Measurements from ENCODE around the gene TYW1. TPM values are rescaled to one million over a fixed set of nuclear protein-coding genes. Genes with fewer than 3 reads are reported as not detected.
"Not testable (repeated sequence)": the region's sequence is repeated elsewhere in the genome, so short reads cannot be mapped to it uniquely, and the experiment has no call there.

The TYW1 gene
- total RNA-seq, 1 donor from 2014 or later: 23.1 TPM

- H3K4me3 Mint-ChIP-seq; H2AFZ ChIP-seq (replicated peaks); DNase-seq (ENCODE audit: low spot score); H3K4me2 ChIP-seq; H3K27me3 ChIP-seq; H3K27ac Mint-ChIP-seq; H3K9ac ChIP-seq; H3K27ac ChIP-seq; H3K9me3 ChIP-seq (ENCODE audit: low read depth); H3K36me3 Mint-ChIP-seq; H3K9me3 Mint-ChIP-seq; H3K4me1 Mint-ChIP-seq; H3K4me3 ChIP-seq; H3K36me3 ChIP-seq; H3F3A ChIP-seq (ENCODE audit: low read depth); H3K4me1 ChIP-seq; H3K79me2 ChIP-seq (ENCODE audit: low read depth); H3K27me3 Mint-ChIP-seq (ENCODE audit: insufficient read depth, low read depth); H4K20me1 ChIP-seq (ENCODE audit: low read depth): not testable (repeated sequence)
Observed at GRCh38 chr7:67134912-67135311, 138.3 kb downstream of the TYW1 start.

DNA sequence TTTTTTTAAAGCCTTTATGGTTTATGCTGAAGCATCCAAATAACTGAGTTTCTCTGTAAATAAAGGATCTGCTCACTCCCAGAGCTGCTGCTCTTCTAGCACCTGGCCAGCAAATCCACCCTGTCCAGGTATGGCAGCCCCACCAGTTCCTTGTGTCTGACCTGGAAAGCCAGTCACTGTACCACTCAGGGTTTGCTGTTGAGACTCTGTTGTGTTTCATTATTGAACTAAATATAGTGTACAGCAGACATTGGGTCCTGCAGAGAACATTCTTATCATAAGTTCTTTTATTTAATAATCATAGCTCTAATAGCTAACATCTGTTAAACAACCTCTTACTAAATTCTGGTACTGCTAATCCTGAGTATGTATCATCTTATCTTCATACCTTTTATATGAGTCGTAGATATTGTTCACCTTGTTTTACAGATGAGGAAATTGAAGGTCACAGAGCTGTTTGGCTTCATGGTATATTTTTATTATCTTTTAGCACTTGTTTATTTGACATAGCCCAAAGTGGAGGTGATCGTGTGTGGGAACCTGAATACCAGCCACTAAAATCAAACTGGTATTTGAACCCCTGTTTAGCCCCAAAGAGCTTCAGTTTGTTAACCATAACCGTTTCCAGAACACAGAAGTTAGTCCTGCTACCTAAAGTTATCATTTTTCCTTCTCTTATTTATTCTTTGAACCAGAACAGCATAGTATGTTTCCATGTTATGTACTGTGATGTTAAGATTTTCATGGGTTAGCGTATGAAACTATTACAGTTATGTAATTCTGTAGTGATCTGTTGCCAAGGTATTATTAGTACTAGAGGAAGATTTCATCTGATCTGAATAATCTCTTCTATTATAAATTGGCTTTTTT, 139.2 kb downstream of the TYW1 start:
- not testable (repeated sequence) for H3K4me2 ChIP-seq; H2AFZ ChIP-seq (replicated peaks); H3K36me3 ChIP-seq; H3K27me3 ChIP-seq; H3K27ac Mint-ChIP-seq; H3K79me2 ChIP-seq (ENCODE audit: low read depth); H3K27ac ChIP-seq; H3K4me1 Mint-ChIP-seq; H3F3A ChIP-seq (ENCODE audit: low read depth); H3K4me3 Mint-ChIP-seq; H3K27me3 Mint-ChIP-seq (ENCODE audit: insufficient read depth, low read depth); H3K9me3 ChIP-seq (ENCODE audit: low read depth); H4K20me1 ChIP-seq (ENCODE audit: low read depth); H3K4me1 ChIP-seq; H3K36me3 Mint-ChIP-seq; H3K9ac ChIP-seq; H3K4me3 ChIP-seq; H3K9me3 Mint-ChIP-seq; DNase-seq (ENCODE audit: low spot score)

DNA sequence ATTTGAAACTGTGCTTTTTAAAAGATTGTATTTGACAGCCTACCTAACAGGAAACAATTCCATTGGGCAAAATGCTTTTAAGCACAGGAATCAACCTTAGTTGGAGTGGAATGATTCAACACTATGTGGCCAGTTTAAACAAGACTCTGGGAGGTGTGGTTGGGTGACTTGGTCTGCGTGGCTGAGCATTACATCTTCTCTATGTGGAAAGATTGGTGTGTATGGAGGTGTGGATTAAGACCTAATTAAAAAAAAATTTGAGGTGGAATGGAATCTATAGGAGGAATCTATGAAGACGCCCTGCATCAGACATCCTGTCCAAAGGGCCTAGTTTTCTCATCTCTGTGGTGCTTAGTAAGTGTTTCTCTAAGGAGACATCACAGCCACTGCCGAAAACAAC, 140.9 kb downstream of the TYW1 start:
- H3K27me3 Mint-ChIP-seq (ENCODE audit: insufficient read depth, low read depth); H3K27ac Mint-ChIP-seq; H4K20me1 ChIP-seq (ENCODE audit: low read depth); H3F3A ChIP-seq (ENCODE audit: low read depth); H3K4me1 Mint-ChIP-seq; H3K9me3 ChIP-seq (ENCODE audit: low read depth); H3K4me1 ChIP-seq; H3K4me2 ChIP-seq; H2AFZ ChIP-seq (replicated peaks); H3K79me2 ChIP-seq (ENCODE audit: low read depth); H3K4me3 ChIP-seq; H3K36me3 ChIP-seq; H3K27ac ChIP-seq; DNase-seq (ENCODE audit: low spot score); H3K36me3 Mint-ChIP-seq; H3K4me3 Mint-ChIP-seq; H3K9ac ChIP-seq; H3K27me3 ChIP-seq; H3K9me3 Mint-ChIP-seq: not testable (repeated sequence)

GRCh38 chr7:67139876-67140275, 143.2 kb downstream of the TYW1 start:
- not testable (repeated sequence) for H3F3A ChIP-seq (ENCODE audit: low read depth); H3K9ac ChIP-seq; H3K36me3 Mint-ChIP-seq; H3K4me1 Mint-ChIP-seq; H3K27ac ChIP-seq; H3K4me2 ChIP-seq; H3K27ac Mint-ChIP-seq; H3K4me1 ChIP-seq; DNase-seq (ENCODE audit: low spot score); H3K27me3 ChIP-seq; H3K9me3 Mint-ChIP-seq; H3K4me3 Mint-ChIP-seq; H3K27me3 Mint-ChIP-seq (ENCODE audit: insufficient read depth, low read depth); H4K20me1 ChIP-seq (ENCODE audit: low read depth); H2AFZ ChIP-seq (replicated peaks); H3K4me3 ChIP-seq; H3K36me3 ChIP-seq; H3K79me2 ChIP-seq (ENCODE audit: low read depth); H3K9me3 ChIP-seq (ENCODE audit: low read depth)

DNA sequence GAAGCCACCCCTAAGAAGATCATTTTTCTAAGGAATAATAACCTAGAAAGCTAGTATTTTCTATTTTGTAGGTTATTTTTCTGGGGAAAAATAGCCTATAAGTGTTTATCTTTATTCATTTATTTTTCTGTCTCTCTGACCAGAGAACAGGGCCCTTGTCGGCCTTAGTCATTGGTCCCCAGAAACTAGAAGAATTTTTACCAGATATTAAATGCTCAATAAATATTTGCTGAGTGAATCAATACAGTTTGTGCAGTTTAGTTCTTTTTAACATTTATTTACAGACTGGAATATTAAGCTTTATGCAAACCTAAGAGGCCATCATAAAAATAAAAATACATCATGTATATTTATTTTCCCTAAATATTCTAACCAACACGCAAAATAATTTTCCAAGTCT, 144.4 kb downstream of the TYW1 start:
- H3K9ac ChIP-seq; H3F3A ChIP-seq (ENCODE audit: low read depth); H3K9me3 ChIP-seq (ENCODE audit: low read depth); H3K79me2 ChIP-seq (ENCODE audit: low read depth); H3K27me3 Mint-ChIP-seq (ENCODE audit: insufficient read depth, low read depth); H3K36me3 Mint-ChIP-seq; H3K27ac ChIP-seq; H3K4me3 ChIP-seq; H3K27ac Mint-ChIP-seq; H3K27me3 ChIP-seq; H2AFZ ChIP-seq (replicated peaks); H3K4me3 Mint-ChIP-seq; H3K4me1 ChIP-seq; H3K36me3 ChIP-seq; H4K20me1 ChIP-seq (ENCODE audit: low read depth); DNase-seq (ENCODE audit: low spot score); H3K9me3 Mint-ChIP-seq; H3K4me1 Mint-ChIP-seq; H3K4me2 ChIP-seq: not testable (repeated sequence)

- not testable (repeated sequence) for H3F3A ChIP-seq (ENCODE audit: low read depth); H3K9me3 ChIP-seq (ENCODE audit: low read depth); H3K4me1 ChIP-seq; H3K27me3 Mint-ChIP-seq (ENCODE audit: insufficient read depth, low read depth); DNase-seq (ENCODE audit: low spot score); H3K9ac ChIP-seq; H3K4me3 ChIP-seq; H4K20me1 ChIP-seq (ENCODE audit: low read depth); H3K36me3 ChIP-seq; H3K79me2 ChIP-seq (ENCODE audit: low read depth); H3K27ac ChIP-seq; H3K4me2 ChIP-seq; H3K4me1 Mint-ChIP-seq; H3K27me3 ChIP-seq; H3K4me3 Mint-ChIP-seq; H3K36me3 Mint-ChIP-seq; H2AFZ ChIP-seq (replicated peaks); H3K27ac Mint-ChIP-seq; H3K9me3 Mint-ChIP-seq
Observed at GRCh38 chr7:67143091-67143786, 146.6 kb downstream of the TYW1 start.

DNA sequence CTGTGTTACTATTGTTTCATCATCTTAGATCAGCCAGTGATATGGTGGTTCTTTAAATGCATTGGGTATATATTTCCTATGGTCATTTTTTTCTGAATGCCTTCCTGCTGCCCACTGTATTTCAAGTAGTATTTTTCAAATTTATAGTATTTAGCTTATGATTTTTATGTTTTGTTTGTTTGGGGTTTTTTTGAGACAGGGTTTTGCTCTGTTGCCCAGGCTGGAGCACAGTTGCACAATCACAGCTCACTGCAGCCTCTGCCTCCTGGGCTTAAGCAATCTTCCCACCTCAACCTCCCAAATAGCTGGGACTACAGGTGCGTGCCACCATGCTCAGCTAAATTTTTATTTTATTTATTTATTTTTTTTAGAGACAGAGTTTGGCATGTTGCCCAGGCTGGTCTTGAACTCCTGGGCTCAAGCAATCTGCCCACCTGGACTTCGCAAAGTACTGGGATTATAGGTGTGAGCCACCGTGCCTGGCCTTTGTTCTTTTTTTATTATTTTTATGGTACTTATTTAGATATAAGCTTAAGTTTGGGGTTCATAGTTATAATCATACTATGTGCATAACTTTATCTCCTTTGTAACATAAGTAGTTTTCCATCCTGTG, 149.1 kb downstream of the TYW1 start:
- H3K27me3 ChIP-seq; H3K79me2 ChIP-seq (ENCODE audit: low read depth); H3F3A ChIP-seq (ENCODE audit: low read depth); H3K36me3 ChIP-seq; H3K27ac ChIP-seq; H4K20me1 ChIP-seq (ENCODE audit: low read depth); H3K9me3 Mint-ChIP-seq; H2AFZ ChIP-seq (replicated peaks); H3K9me3 ChIP-seq (ENCODE audit: low read depth); H3K27me3 Mint-ChIP-seq (ENCODE audit: insufficient read depth, low read depth); H3K36me3 Mint-ChIP-seq; H3K4me2 ChIP-seq; H3K4me1 Mint-ChIP-seq; DNase-seq (ENCODE audit: low spot score); H3K4me3 Mint-ChIP-seq; H3K9ac ChIP-seq; H3K4me3 ChIP-seq; H3K27ac Mint-ChIP-seq; H3K4me1 ChIP-seq: not testable (repeated sequence)

DNA sequence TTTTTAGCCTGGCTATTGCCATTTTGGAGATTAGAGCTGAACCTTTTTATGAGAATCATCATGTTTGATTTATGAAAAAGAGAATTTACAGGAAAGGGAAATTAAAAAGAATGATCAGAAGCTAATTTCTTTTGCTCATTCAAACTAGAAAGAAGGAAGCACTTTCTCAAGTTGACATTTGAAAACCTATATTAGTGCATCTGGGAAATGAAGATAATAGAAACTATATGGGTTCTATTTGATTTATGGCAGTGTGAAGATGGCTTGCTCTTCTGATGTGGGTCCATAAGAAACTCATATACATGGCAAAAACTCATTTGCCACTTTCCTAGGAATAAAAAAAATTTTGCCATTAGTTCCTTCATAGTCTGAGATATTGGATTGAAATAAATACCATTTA, 152.5 kb downstream of the TYW1 start:
- H3K36me3 Mint-ChIP-seq; H3K27me3 Mint-ChIP-seq (ENCODE audit: insufficient read depth, low read depth); H3K4me1 ChIP-seq; H2AFZ ChIP-seq (replicated peaks); H4K20me1 ChIP-seq (ENCODE audit: low read depth); H3F3A ChIP-seq (ENCODE audit: low read depth); H3K27ac Mint-ChIP-seq; H3K9ac ChIP-seq; H3K4me3 Mint-ChIP-seq; H3K79me2 ChIP-seq (ENCODE audit: low read depth); H3K9me3 ChIP-seq (ENCODE audit: low read depth); H3K27me3 ChIP-seq; H3K9me3 Mint-ChIP-seq; H3K4me2 ChIP-seq; H3K4me3 ChIP-seq; H3K27ac ChIP-seq; DNase-seq (ENCODE audit: low spot score); H3K4me1 Mint-ChIP-seq; H3K36me3 ChIP-seq: not testable (repeated sequence)

Data from neural progenitor cell (in vitro differentiated cells).